ENCODE data around the gene ATP6V0A4.

- TF ChIP-seq EZH2 (IDR thresholded peaks at IDR 0.05; ENCODE audit: low read depth): no peak
- no peak for TF ChIP-seq CTCF (conservative IDR thresholded peaks at IDR 0.05)
Measured at GRCh38 chr7:138697535-138698182, 100.3 kb downstream of the ATP6V0A4 start.
